GM23338 (cell line): ENCODE measurements around the gene PGGHG. TPM values are rescaled to one million over a fixed set of nuclear protein-coding genes. Genes with fewer than 3 reads are reported as not detected.
A peak's percentile ranks its signal among the peaks of the same experiment; 100 is the strongest.

ENCODE experiments used
- ATAC-seq: fragments of 200-7000 bp; cut with Tn5 transposase; 3 replicates; pipeline ENCODE4 v1.9.1; 2020
- DNase-seq: peaks from one replicate; pipeline ENCODE4 v3.0.0-alpha.2; 2015; ENCODE audit warnings: low spot score
- H2AFZ ChIP-seq: fragments of 200-600 bp; sonication (generic); 2 replicates; pipeline ENCODE4 v1.8.0; 2016; ENCODE audit warnings: antibody characterized with exemption, mild to moderate bottlenecking, moderate library complexity
- H3F3A ChIP-seq: fragments of 200-600 bp; sonication (generic); replicated peaks from 2 replicates; pipeline ENCODE4 v1.8.0; 2017; ENCODE audit warnings: antibody characterized with exemption, mixed run types, low read depth
- H3K27ac ChIP-seq: fragments of 200-600 bp; sonication (generic); 2 replicates; pipeline ENCODE4 v1.6.1; 2016; ENCODE audit warnings: low read depth
- H3K27me3 ChIP-seq: fragments of 200-600 bp; sonication (generic); 2 replicates; pipeline ENCODE4 v1.8.0; 2016; ENCODE audit warnings: mild to moderate bottlenecking, mixed run types, moderate library complexity; ENCODE audit not compliant: insufficient read depth
- H3K36me3 ChIP-seq: fragments of 200-600 bp; sonication (generic); 2 replicates; pipeline ENCODE4 v1.8.0; 2016; ENCODE audit warnings: mild to moderate bottlenecking; ENCODE audit not compliant: insufficient read depth
- H3K4me1 ChIP-seq: fragments of 200-600 bp; sonication (generic); 2 replicates; pipeline ENCODE4 v1.8.0; 2016; ENCODE audit warnings: mild to moderate bottlenecking, moderate library complexity; ENCODE audit not compliant: insufficient read depth
- H3K4me2 ChIP-seq: fragments of 200-600 bp; sonication (generic); 2 replicates; pipeline ENCODE4 v1.7.1; 2017; ENCODE audit warnings: mixed run types
- H3K4me3 ChIP-seq: fragments of 200-600 bp; sonication (generic); 2 replicates; pipeline ENCODE4 v1.6.1; 2016; ENCODE audit warnings: mixed run types
- H3K79me2 ChIP-seq: fragments of 200-600 bp; sonication (generic); replicated peaks from 2 replicates; pipeline ENCODE4 v1.8.0; 2017; ENCODE audit warnings: mild to moderate bottlenecking; ENCODE audit not compliant: insufficient read depth
- H3K9me2 ChIP-seq: fragments of 200-600 bp; sonication (generic); 2 replicates; pipeline ENCODE4 v1.8.0; 2017; ENCODE audit not compliant: insufficient read depth
- H4K20me1 ChIP-seq: fragments of 200-600 bp; sonication (generic); replicated peaks from 2 replicates; pipeline ENCODE4 v1.8.0; 2017; ENCODE audit warnings: mild to moderate bottlenecking; ENCODE audit not compliant: insufficient read depth
- H3K27ac Mint-ChIP-seq: 2 replicates; pipeline ENCODE4 v1.8.0; 2020; ENCODE audit warnings: inconsistent platforms, mild to moderate bottlenecking, moderate library complexity, mixed read lengths
- H3K27me3 Mint-ChIP-seq: 3 replicates; pipeline ENCODE4 v1.8.0; 2022; ENCODE audit warnings: low read depth, mild to moderate bottlenecking, moderate library complexity, mixed read lengths, inconsistent platforms; ENCODE audit not compliant: insufficient read depth, poor library complexity
- H3K36me3 Mint-ChIP-seq: 3 replicates; pipeline ENCODE4 v1.8.0; 2021; ENCODE audit warnings: low read depth, mild to moderate bottlenecking, inconsistent platforms, moderate library complexity, mixed read lengths
- H3K4me1 Mint-ChIP-seq: 3 replicates; pipeline ENCODE4 v1.8.0; 2020; ENCODE audit warnings: mild to moderate bottlenecking, inconsistent platforms, mixed read lengths
- H3K4me3 Mint-ChIP-seq: 3 replicates; pipeline ENCODE4 v1.8.0; 2021; ENCODE audit warnings: moderate library complexity, mild to moderate bottlenecking, inconsistent platforms, mixed read lengths
- H3K9me3 Mint-ChIP-seq: 3 replicates; pipeline ENCODE4 v1.8.0; 2020; ENCODE audit warnings: moderate library complexity, mild to moderate bottlenecking, inconsistent platforms, mixed read lengths
- CREB1 ChIP-seq: fragments of 250-450 bp; sonication (Bioruptor Pico); IDR thresholded peaks from 2 replicates; pipeline ENCODE4 v1.5.0; 2020; ENCODE audit warnings: low read depth, mild to moderate bottlenecking, moderate library complexity
- CTCF ChIP-seq, 2 experiments: fragments of 200-600 bp in 1 of 2; sonication (generic) in 1 of 2; conservative IDR thresholded peaks; 2 replicates each; pipeline versions ENCODE4 v1.5.1 to v1.6.1; 2016 to 2017; ENCODE audit warnings: antibody characterized with exemption in 2 of 2, low read depth in 2 of 2, mild to moderate bottlenecking in 2 of 2, moderate library complexity in 1 of 2
- EZH2 ChIP-seq: fragments of 200-600 bp; sonication (generic); IDR thresholded peaks from one replicate; pipeline ENCODE4 v1.8.0; 2017; ENCODE audit warnings: antibody characterized with exemption, mild to moderate bottlenecking, low read depth; ENCODE audit not compliant: unreplicated experiment
- EZH2phosphoT487 ChIP-seq: fragments of 200-600 bp; sonication (generic); IDR thresholded peaks from one replicate; pipeline ENCODE4 v1.8.1; 2018; ENCODE audit warnings: antibody characterized with exemption; ENCODE audit not compliant: unreplicated experiment
- JUNB ChIP-seq: IDR thresholded peaks from one replicate; pipeline ENCODE4 v1.6.1; 2016; ENCODE audit warnings: antibody characterized with exemption; ENCODE audit not compliant: unreplicated experiment
- NANOG ChIP-seq: IDR thresholded peaks from 2 replicates; pipeline ENCODE4 v1.6.1; 2016; ENCODE audit warnings: antibody characterized with exemption, borderline replicate concordance
- POLR2AphosphoS5 ChIP-seq: IDR thresholded peaks from 2 replicates; pipeline ENCODE4 v1.6.1; 2016; ENCODE audit warnings: antibody characterized with exemption, low read depth
- REST ChIP-seq: IDR thresholded peaks from one replicate; pipeline ENCODE4 v1.6.1; 2018; ENCODE audit warnings: antibody characterized with exemption; ENCODE audit not compliant: unreplicated experiment
- STAT1 ChIP-seq: IDR thresholded peaks from one replicate; pipeline ENCODE4 v1.6.1; 2016; ENCODE audit warnings: antibody characterized with exemption; ENCODE audit not compliant: unreplicated experiment
- ZNF114 ChIP-seq: fragments of 250-450 bp; sonication (Bioruptor Pico); IDR thresholded peaks from 2 replicates; pipeline ENCODE4 v1.5.0; 2020; ENCODE audit warnings: mild to moderate bottlenecking, moderate library complexity
- ZNF331 ChIP-seq: fragments of 250-450 bp; sonication (Bioruptor Pico); IDR thresholded peaks from 2 replicates; pipeline ENCODE4 v1.5.0; 2020; ENCODE audit warnings: low read depth, mild to moderate bottlenecking, moderate library complexity
- ZNF462 ChIP-seq: fragments of 250-450 bp; sonication (Bioruptor Pico); IDR thresholded peaks from 2 replicates; pipeline ENCODE4 v1.5.0; 2020; ENCODE audit warnings: mild to moderate bottlenecking, moderate library complexity
- polyA plus RNA-seq: library from polyadenylated mRNA; unstranded; fragments of >200 nt; fragmentation: Nextera tagmentation; extraction: Ambion mirVana; gene quantifications from 2 replicates; pipeline ENCODE4 v1.2.1, GENCODE V29; 2016
- total RNA-seq: library from RNA; depleted of rRNA; stranded (reverse); fragments of >200 nt; shearing (Covaris generic); gene quantifications from 2 replicates; pipeline ENCODE4 v1.2.3, GENCODE V29; 2014
- TF ChIP-seq, protein P1 (sequence below): IDR thresholded peaks from 2 replicates; pipeline ENCODE4 v1.6.1; 2016; ENCODE audit warnings: antibody characterized with exemption

The PGGHG gene
- total and polyA plus RNA-seq, 2 experiments from 2014 or later = 24.9 to 55.8 TPM

DNA sequence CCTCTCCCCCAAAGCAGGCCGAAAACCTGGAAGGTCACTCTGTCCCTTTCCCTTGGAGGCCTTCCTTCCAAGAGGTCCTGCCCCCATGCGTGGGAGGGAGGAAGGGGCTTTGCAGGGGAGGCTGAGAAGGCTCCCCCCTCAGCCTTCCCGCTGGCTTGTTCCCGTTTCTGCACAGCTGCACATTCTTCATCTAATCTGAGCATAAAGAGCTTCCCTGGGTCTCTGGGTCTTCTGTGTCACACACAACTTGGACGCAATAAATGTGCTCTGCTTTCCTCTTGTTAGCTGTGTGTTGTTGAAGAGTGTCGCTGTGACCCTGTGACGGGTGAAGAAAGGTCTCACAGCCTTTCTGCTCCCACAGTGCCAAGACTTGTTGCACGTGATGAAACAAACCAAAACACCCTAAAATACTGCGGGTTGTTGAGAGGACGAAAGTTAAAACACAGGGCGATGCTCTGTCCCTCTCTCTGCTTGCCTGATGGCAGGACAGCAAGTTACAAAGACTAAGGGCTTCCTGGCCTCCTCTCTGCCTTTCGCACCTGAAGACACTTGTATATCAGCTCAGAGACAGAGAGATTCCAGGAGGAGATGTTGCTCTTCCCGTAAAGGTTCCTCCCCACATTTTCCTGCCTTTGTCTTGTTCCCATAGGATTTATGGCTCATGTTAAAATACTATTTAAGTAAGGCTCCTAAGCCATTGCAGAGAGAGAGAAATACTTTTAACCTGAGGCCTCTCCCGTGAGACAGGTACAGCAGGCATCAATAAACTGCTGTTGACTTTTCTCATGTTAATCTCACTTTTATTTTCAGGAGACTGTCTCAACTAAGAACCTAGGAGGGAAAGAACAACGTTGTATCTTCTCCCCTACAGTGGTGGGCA, 47.1 kb downstream of the PGGHG start:
- Histone ChIP-seq H2AFZ (peak overlapping the region; percentile 73), H3K4me3 (no peak overlapping the region), H4K20me1 (no peaks in the 10 kb centered on the region), H3K4me1 (peaks cover 44% of the 10 kb centered on the region), H3K9me2 (no peaks in the 10 kb centered on the region), H3K4me2 (peak overlapping the region; percentile 22), H3K27me3 (no peaks in the 10 kb centered on the region), H3K27ac (peak overlapping the region; percentile 0; the same call in 1 of the 2 replicates), H3K36me3 (no peaks in the 10 kb centered on the region; the same call in 1 of the 2 replicates), H3F3A (peaks cover 8% of the 10 kb centered on the region; the same call in 1 of the 2 replicates), H3K79me2 (no peaks in the 10 kb centered on the region)
- Mint-ChIP-seq H3K4me3 (no peak overlapping the region; the same call in 2 of the 3 replicates), H3K4me1 (peaks cover 47% of the 10 kb centered on the region), H3K27ac (peak overlapping the region; percentile 42), H3K9me3 (peaks cover 7% of the 10 kb centered on the region), H3K27me3 (peaks cover 23% of the 10 kb centered on the region), H3K36me3 (peaks cover 9% of the 10 kb centered on the region; the same call in 2 of the 3 replicates)
- ATAC-seq (peak; percentile 9), DNase-seq (no peak)
- TF ChIP-seq POLR2AphosphoS5 (no peak), STAT1 (no peak), JUNB (no peak), ZNF462 (CRISPR knock-in tag) (no peak), ZNF331 (CRISPR knock-in tag) (no peak), REST (no peak), CTCF (conservative IDR thresholded peaks at IDR 0.05; ENCODE audit: low read depth in 2 of 2) (no peak), EZH2 (no peak), ZNF114 (no peak), CREB1 (no peak), NANOG (no peak), EZH2phosphoT487 (no peak)
- TF ChIP-seq, protein P1, sequence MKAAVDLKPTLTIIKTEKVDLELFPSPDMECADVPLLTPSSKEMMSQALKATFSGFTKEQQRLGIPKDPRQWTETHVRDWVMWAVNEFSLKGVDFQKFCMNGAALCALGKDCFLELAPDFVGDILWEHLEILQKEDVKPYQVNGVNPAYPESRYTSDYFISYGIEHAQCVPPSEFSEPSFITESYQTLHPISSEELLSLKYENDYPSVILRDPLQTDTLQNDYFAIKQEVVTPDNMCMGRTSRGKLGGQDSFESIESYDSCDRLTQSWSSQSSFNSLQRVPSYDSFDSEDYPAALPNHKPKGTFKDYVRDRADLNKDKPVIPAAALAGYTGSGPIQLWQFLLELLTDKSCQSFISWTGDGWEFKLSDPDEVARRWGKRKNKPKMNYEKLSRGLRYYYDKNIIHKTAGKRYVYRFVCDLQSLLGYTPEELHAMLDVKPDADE = no peak
